ENCODE measurements around the gene CAB39L.

DNA sequence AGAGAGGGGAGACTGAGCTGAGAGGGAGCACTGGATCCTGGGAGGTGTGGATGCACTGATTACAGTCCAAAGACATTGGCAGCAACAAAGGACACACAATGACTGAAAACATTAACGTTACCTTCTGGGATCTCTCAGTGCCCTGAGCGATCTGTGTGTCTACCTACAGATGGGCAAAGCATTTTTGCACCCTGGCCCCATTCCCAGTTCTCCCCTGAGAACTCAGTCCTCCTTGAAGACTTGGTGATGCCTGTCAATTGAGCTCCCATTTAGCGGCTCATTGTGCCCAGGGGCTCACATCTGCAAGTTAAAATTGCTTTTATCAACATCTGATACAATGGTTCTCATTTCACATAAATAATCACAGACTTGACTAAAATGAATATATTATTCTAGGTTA lies 133.6 kb downstream of the CAB39L start:
- TF ChIP-seq POLR2A (IDR thresholded peaks at IDR 0.05): no peak
- TF ChIP-seq, protein P1, sequence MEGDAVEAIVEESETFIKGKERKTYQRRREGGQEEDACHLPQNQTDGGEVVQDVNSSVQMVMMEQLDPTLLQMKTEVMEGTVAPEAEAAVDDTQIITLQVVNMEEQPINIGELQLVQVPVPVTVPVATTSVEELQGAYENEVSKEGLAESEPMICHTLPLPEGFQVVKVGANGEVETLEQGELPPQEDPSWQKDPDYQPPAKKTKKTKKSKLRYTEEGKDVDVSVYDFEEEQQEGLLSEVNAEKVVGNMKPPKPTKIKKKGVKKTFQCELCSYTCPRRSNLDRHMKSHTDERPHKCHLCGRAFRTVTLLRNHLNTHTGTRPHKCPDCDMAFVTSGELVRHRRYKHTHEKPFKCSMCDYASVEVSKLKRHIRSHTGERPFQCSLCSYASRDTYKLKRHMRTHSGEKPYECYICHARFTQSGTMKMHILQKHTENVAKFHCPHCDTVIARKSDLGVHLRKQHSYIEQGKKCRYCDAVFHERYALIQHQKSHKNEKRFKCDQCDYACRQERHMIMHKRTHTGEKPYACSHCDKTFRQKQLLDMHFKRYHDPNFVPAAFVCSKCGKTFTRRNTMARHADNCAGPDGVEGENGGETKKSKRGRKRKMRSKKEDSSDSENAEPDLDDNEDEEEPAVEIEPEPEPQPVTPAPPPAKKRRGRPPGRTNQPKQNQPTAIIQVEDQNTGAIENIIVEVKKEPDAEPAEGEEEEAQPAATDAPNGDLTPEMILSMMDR (IDR thresholded peaks at IDR 0.05): no peak
